Measurements from ENCODE around the gene SHC2.
"Not testable (repeated sequence)": the region's sequence is repeated elsewhere in the genome, so short reads cannot be mapped to it uniquely, and the experiment has no call there.

The SHC2 gene

DNA sequence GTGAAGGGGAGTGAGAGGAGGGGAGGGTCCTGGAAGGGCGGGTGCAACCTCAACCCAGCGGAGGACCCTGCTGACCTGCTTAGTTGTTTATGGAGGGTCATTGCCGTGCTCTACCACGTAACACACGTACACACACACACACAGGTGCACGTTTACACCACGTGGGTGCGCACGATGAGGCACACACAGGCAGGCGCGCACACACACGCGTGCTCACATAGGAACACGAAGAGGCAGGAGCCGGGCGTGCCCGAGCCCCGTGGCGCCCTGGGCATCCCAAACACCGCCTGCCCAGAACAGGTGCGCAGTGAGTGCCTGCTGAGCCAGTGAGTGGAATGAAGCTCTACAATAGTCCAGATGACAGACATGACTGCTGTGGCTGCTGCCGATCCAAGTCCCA is 24.2 kb upstream of the SHC2 start:
- ATAC-seq (replicated peaks) (no peak), DNase-seq (no peak)
- H3K27me3 Mint-ChIP-seq = peaks cover 4 to 22% of the 10 kb centered on the region in 2 donors
- H3K36me3 Mint-ChIP-seq (ENCODE audit: insufficient read depth) = peaks cover 47% of the 10 kb centered on the region
- peaks cover 13 to 15% of the 10 kb centered on the region in 2 donors for H3K9me3 Mint-ChIP-seq
- peaks cover 12 to 15% of the 10 kb centered on the region in 2 donors for H3K4me1 Mint-ChIP-seq (ENCODE audit: low read depth in 2 of 2)
- H3K27ac Mint-ChIP-seq = no peak overlapping the region
- H3K4me3 Mint-ChIP-seq = no peak overlapping the region

DNA sequence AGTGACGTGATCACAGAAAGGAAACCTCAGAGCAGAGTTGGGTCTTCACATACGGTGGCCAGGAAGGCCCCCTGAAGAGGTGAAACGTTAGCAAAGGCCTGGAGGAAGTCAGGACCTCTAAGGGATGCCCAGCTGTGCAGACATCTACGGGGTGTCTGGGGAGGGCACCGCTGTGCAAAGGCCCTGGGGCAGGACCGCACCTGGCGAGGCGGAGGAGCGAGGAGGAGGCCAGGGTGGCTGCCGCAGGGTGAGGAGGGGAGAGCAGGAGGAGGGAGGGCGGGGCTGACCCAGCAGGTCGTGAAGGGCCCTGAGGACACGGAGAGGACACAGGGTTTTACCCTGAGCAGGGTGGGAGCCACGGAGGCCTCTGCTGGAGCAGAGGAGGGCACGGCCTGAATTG is 23.7 kb upstream of the SHC2 start:
- peaks cover 12 to 19% of the 10 kb centered on the region in 2 donors for H3K4me1 Mint-ChIP-seq (ENCODE audit: low read depth in 2 of 2)
- H3K36me3 Mint-ChIP-seq (ENCODE audit: insufficient read depth) = peaks cover 46% of the 10 kb centered on the region
- H3K27ac Mint-ChIP-seq = no peak overlapping the region
- ATAC-seq (replicated peaks) (no peak), DNase-seq (no peak)
- peaks cover 4 to 22% of the 10 kb centered on the region in 2 donors for H3K27me3 Mint-ChIP-seq
- H3K9me3 Mint-ChIP-seq = peaks cover 14 to 19% of the 10 kb centered on the region in 2 donors
- H3K4me3 Mint-ChIP-seq = no peak overlapping the region

DNA sequence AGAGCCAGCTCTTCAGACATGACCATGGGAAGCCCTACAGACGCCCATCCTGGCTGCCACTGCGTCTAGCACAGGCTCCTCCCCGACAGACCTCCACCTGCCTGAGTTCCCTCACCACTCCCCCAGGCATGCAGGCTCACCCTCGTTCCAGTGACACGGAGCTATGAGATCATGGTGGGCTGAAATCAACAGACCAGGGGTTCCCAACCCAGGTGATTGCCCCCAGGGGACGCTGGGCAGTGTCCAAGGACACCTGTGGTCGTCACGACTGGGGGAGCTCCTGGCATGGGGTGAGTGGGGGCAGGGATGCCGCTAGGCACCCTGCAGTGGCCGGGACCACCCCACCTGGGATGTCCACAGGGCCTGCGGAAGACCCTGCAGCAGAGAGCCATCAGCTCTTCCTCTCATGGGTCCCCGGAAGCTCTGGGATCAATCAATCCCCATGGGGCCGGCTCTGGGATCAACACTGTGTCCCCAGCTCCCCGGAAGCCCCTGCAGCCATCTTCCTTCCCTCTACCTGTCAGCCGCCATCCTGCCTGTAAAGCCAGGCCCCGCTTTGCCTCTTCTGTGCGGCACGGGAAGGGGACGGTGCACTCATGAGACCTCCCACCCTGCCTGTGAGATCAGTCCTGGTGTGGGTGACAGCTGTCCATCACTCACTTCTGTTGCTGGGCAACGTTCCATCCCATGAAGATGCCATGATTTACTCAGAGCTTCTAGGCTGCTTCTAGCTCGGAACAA is 22.7 kb upstream of the SHC2 start:
- H3K27me3 Mint-ChIP-seq = peaks cover 4 to 22% of the 10 kb centered on the region in 2 donors

DNA sequence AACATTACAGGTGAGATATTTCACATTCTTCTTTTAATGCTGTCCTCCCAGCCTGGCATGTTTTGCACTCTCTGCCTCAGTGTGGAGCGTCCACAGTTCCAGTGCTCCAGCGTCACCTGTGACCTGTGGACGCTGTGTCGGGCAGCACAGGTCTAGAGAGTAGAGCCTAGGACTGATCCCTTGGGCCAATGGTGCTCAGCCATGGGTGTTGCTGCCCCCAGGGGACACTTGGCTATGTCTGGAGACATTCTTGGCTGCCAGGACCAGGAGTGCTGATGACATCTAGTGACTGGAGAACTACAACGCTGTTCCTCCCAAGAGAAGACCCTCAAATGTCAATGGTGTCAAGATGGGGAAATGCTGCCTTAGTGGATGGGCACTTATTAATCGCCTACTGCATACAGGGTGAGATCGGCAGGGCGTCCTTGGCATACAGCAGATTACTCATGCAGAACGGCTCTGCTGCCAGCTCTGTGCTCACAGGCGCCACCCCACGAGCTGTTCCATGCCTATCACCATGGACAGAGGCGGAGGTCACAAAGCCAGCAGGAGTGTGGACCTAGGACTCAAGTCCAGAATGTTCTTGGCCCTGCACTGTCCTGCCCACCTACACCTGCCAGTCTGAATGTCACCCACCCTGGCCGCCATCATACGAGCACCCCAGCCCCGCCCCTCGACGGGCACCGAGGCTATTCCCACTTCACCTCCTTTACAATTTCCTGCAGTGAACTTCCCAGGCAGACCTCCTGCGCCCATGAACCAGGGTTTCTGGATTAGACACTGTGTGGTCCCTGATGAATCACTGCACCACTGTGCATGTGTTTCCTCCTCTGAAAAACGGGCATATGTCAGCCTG is 21.6 kb upstream of the SHC2 start:
- DNase-seq = no peak
- Mint-ChIP-seq H3K9me3 (peaks cover 14 to 19% of the 10 kb centered on the region in 2 donors), H3K27me3 (peaks cover 4 to 22% of the 10 kb centered on the region in 2 donors), H3K4me1 (ENCODE audit: low read depth in 2 of 2) (peaks cover 10 to 19% of the 10 kb centered on the region in 2 donors), H3K4me3 (no peak overlapping the region), H3K36me3 (ENCODE audit: insufficient read depth) (peaks cover 38% of the 10 kb centered on the region), H3K27ac (peak overlapping the region in 1 of 2 donors; percentile 93)
- ATAC-seq (replicated peaks) = no peak

More for the DNA sequence above, 22.7 kb upstream of the SHC2 start:
- ATAC-seq (replicated peaks) (no peak), DNase-seq (no peak)
- peaks cover 42% of the 10 kb centered on the region for H3K36me3 Mint-ChIP-seq (ENCODE audit: insufficient read depth)
- H3K9me3 Mint-ChIP-seq = peaks cover 14 to 19% of the 10 kb centered on the region in 2 donors
- H3K27ac Mint-ChIP-seq = no peak overlapping the region
- H3K4me1 Mint-ChIP-seq (ENCODE audit: low read depth in 2 of 2) = peaks cover 10 to 19% of the 10 kb centered on the region in 2 donors
- H3K4me3 Mint-ChIP-seq = no peak overlapping the region

DNA sequence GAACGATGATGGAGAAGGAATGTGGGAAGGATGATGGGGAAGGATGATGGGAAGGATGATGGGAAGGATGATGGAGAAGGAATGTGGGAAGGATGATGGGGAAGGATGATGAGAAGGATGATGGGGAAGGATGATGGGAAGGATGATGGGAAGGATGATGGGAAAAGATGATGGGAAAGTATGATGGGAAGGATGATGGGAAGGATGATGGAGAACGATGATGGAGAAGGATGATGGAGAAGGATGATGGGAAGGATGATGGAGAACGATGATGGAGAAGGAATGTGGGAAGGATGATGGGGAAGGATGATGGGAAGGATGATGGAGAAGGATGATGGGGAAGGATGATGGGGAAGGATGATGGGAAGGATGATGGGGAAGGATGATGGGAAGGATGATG is 20.3 kb upstream of the SHC2 start:
- Mint-ChIP-seq H3K27me3 (peaks cover 4 to 20% of the 10 kb centered on the region in 2 donors), H3K9me3 (peaks cover 14 to 19% of the 10 kb centered on the region in 2 donors), H3K27ac (peak overlapping the region; percentile 93 to 95), H3K4me1 (ENCODE audit: low read depth in 2 of 2) (peaks cover 10 to 19% of the 10 kb centered on the region in 2 donors), H3K36me3 (ENCODE audit: insufficient read depth) (peaks cover 41% of the 10 kb centered on the region), H3K4me3 (peak overlapping the region; percentile 22 to 37)
- DNase-seq; ATAC-seq (replicated peaks): not testable (repeated sequence)

DNA sequence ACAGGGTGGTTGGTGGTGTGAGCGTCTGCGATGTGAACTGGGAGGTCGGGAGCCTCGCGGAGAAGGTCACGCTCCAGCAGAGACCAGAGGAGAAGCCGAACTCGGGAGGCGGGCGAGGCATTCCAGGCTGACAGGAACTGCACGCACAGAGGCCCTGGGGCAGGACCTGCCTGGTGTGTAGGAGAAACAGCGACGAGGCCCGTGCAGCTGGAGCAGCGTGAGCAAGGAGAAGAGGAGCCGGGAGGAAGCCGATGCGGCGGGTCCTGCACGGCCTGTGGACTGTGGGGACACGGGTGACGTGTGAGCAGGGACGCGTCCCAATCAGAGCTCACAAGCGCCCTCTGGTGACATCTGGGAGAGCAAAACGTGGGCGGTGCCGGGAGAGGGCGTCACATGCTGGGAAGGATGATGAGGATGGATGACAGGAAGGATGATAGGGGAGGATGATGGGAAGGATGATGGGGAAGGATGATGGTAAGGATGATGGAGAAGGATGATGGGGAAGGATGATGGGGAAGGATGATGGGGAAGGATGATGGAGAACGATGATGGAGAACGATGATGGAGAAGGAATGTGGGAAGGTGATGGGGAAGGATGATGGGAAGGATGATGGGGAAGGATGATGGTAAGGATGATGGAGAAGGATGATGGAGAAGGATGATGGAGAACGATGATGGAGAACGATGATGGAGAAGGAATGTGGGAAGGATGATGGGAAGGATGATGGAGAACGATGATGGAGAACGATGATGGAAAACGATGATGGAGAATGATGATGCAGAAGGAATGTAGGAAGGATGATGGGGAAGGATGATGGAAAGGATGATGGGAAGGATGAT is 19.4 kb upstream of the SHC2 start:
- ATAC-seq (replicated peaks) = peak; percentile 51
- H3K36me3 Mint-ChIP-seq (ENCODE audit: insufficient read depth) = peaks cover 41% of the 10 kb centered on the region
- DNase-seq = peak in 2 of 3 experiments; percentile 26 to 35
- peaks cover 14 to 19% of the 10 kb centered on the region in 2 donors for H3K9me3 Mint-ChIP-seq
- peaks cover 10 to 19% of the 10 kb centered on the region in 2 donors for H3K4me1 Mint-ChIP-seq (ENCODE audit: low read depth in 2 of 2)
- H3K27ac Mint-ChIP-seq = peak overlapping the region; percentile 93 to 95
- peaks cover 7 to 15% of the 10 kb centered on the region in 2 donors for H3K27me3 Mint-ChIP-seq
- peak overlapping the region; percentile 52 to 74 for H3K4me3 Mint-ChIP-seq

DNA sequence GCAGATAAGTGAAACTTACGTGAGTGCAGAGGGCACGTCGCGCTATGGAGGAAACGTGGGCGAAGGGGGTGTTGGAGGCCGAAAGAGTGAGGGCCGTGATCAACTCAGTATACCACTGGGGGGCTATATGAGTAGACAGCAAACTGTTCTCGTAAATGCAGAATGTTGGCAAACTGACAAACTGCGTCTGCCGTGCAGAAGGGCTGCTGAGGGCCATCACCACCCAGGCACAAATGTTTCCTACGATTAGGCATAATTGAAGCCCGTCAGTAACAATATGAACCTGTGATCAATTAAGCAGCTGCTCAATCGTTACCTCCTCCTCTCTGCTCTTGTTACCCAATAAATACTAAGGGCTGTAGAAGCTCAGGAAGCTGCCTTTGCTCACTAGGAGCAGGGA is 18.1 kb upstream of the SHC2 start:
- Mint-ChIP-seq H3K4me1 (ENCODE audit: low read depth in 2 of 2) (peaks cover 10 to 19% of the 10 kb centered on the region in 2 donors), H3K27ac (no peak overlapping the region), H3K27me3 (peaks cover 7 to 8% of the 10 kb centered on the region in 2 donors), H3K4me3 (no peak overlapping the region), H3K36me3 (ENCODE audit: insufficient read depth) (peaks cover 41% of the 10 kb centered on the region), H3K9me3 (peaks cover 14 to 19% of the 10 kb centered on the region in 2 donors)
- ATAC-seq (replicated peaks) (no peak), DNase-seq (no peak)

DNA sequence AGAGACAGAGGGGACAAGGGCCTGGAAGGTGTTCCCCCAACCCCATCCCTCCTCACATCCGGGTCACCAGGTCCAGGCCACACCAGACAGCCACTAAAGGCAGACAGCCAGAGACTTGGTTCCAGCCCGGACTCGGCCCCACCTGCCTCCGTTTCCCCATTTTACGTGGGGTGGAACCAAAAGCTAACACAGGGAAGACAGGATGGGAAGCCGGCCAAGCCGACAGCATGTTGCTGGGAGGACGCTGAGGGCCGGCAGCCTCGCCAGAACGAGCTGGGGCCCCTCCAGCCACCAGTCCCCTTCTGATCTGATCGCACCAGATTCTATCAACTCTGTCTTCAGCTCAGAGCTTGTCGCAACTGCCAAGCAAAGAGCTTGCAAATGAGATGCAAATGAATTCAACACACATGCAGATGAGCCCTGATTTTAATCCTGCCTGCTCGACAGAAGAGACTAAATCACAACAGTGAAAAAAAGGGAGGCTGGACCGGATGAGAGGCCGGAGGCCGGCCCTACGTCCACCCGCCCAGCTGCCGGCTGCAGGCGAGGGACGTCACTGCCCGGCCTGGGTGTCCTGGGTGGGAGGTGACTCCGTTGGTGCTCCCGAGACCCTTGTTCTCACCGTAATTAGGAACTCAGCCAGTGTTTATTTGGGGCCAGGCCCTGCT is 17.5 kb upstream of the SHC2 start:
- no peak overlapping the region for H3K27ac Mint-ChIP-seq
- H3K4me3 Mint-ChIP-seq = no peak overlapping the region
- DNase-seq (no peak), ATAC-seq (replicated peaks) (no peak)
- peaks cover 36% of the 10 kb centered on the region for H3K36me3 Mint-ChIP-seq (ENCODE audit: insufficient read depth)
- H3K4me1 Mint-ChIP-seq (ENCODE audit: low read depth in 2 of 2) = peaks cover 10 to 19% of the 10 kb centered on the region in 2 donors
- H3K27me3 Mint-ChIP-seq = peaks cover 7 to 8% of the 10 kb centered on the region in 2 donors
- peaks cover 14 to 19% of the 10 kb centered on the region in 2 donors for H3K9me3 Mint-ChIP-seq

DNA sequence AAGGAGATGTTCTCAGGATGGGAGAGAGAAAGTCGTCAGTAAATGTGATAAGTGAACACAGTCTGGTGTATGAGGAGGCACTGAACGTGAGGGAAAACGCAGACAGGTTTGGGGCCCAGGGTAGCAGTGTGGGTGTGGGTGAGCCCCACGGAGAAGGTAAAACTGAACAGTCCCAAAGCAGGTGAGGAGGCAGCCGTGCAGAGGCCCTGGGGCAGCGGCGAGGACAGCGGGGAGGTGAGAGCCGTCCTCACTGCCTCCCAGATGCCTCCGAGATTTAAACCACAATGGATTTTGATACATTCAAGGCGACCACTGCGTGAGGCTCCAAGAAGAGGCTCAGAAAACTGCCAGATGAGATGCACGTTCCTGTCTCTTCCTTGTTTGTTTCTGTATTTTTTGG is 14.5 kb upstream of the SHC2 start:
- ATAC-seq (replicated peaks) = no peak
- Mint-ChIP-seq H3K36me3 (ENCODE audit: insufficient read depth) (peaks cover 13% of the 10 kb centered on the region), H3K4me1 (ENCODE audit: low read depth in 2 of 2) (peaks cover 6 to 7% of the 10 kb centered on the region in 2 donors), H3K4me3 (no peak overlapping the region), H3K27me3 (peaks cover 7 to 15% of the 10 kb centered on the region in 2 donors), H3K9me3 (peaks cover 3 to 7% of the 10 kb centered on the region in 2 donors), H3K27ac (no peak overlapping the region)
- no peak for DNase-seq

DNA sequence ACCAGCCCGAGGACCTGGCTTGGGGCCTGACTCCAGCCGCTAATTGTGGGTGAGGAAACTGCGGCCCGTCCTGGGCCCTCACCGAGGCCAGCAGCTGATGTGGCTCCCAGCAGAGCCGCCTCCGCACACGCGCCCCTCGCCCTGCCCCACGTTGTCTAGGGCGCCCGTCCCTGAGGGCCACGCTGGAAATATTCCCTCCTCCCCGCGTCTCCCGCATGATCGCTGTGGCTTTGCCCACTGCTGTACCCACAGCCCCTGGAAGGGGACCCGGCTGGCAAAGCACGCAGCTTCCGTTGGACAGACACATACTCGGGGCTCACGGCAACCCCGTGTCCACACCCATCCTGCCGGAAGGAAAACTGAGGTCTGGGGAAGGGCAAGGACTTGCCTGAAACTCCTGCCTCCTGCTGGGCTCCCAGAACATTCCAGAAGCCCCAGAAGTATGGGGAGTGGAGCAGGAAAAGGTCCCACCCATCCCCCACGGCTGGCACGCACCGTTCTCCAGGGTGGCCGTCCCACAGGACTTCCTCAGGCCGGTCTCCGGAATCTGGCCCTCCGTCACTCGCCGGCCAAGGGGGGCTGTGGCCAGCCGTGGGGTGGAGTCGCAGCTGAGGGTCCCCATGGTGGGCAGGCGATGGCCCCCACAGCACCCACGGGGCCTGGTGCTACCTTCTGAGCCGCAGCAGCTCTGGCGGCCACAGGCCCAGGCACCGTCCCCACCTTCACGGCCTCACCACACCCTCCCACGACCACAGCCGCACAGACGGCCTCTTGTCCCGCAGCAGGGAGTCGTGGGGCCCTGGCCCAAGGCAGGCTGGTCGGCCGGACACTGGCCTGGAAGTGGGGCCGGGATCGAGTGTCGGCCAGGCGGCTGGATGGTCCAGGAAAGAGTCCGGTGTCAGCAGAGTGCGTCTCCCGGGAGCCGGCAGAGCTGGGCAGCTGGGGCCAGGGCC is 13.6 kb upstream of the SHC2 start:
- H3K4me3 Mint-ChIP-seq = no peak overlapping the region
- H3K27ac Mint-ChIP-seq = no peak overlapping the region
- H3K4me1 Mint-ChIP-seq (ENCODE audit: low read depth in 2 of 2) = no peaks in the 10 kb centered on the region
- no peaks in the 10 kb centered on the region for H3K9me3 Mint-ChIP-seq
- H3K27me3 Mint-ChIP-seq = peaks cover 7 to 15% of the 10 kb centered on the region in 2 donors
- DNase-seq (no peak), ATAC-seq (replicated peaks) (no peak)
- peaks cover 5% of the 10 kb centered on the region for H3K36me3 Mint-ChIP-seq (ENCODE audit: insufficient read depth)

DNA sequence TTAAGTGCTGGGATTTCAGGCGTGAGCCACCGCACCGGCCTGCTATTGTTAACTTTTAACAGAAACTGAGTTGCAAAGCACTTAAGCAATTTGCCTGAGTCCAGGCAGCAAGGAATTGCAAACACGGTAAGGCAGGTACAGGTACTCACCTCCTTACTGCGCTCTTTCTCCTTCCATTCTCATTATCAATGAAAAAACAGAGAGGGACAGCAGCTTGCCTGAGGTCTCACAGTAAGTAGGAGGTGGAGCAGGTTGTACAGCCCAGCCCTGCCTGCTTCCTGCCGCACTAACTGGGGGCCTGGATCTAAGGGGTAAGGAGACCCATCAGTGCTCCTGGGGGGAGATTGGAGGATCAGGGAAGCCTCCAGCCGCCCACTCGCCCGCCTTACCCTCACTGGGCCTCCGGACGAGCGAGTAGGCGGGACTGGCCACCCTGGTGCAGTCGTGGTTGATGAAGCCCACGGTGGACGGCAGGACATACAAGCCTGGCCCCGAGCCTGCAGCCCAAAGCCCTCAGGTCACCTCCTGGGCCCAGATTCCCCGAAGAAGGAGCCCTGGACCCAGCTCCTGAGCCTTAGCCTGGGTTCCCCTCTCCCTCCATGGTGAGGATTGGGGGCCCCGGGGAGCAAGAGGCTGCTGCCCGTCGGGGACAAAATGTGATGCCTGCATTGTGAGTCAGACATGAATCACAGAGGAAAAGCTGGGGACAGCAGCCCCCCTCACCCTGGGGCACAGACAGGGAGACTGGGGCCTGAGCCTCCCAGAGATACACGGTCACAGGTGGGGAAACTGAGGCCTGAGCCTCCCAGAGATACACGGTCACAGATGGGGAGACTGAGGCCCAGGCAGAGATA is 11.4 kb upstream of the SHC2 start:
- Mint-ChIP-seq H3K4me3 (no peak overlapping the region), H3K4me1 (ENCODE audit: low read depth in 2 of 2) (no peaks in the 10 kb centered on the region), H3K36me3 (ENCODE audit: insufficient read depth) (peaks cover 3% of the 10 kb centered on the region), H3K27me3 (peaks cover 7 to 15% of the 10 kb centered on the region in 2 donors), H3K27ac (no peak overlapping the region), H3K9me3 (no peaks in the 10 kb centered on the region)
- DNase-seq (no peak), ATAC-seq (replicated peaks) (no peak)

All from effector memory CD8-positive, alpha-beta T cell (primary cell).